ENCODE data around the gene FHIP2A. TPM values are rescaled to one million over a fixed set of nuclear protein-coding genes. Genes with fewer than 3 reads are reported as not detected.

Gene FHIP2A
- total RNA-seq, 1 experiment from 2014 or later = 15.3 TPM

DNA sequence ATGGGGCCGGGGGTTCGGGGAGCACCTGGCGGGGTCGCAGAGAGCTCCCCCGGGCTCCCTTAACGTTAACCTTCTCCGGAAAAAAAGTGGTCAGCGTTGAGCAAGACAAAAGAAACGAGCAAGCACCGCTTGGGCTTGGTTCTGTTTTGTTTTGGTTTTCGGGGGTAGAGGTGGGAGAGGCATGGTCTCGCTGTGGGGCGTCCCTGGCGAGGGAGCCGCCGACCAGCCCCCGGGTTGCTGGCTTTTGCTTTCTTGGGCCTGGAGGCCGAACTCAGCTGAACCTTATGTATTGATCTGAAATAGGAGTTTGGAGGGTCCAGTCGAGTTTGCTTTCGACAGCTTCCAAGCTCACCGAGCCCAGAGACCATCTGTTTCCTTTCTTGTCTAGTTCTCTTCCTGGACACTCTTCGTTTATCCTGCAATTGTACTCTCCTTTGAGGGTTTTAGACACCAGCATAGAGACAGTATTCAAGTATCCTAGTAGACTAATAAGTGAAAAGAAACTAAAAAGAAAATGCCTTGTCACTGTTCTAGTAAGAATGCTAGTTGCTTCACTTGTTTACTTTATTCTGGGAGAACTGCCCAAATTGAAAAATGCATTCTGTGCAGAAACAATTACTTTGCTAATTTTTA, 980 bp downstream of the FHIP2A start:
- H3K9me3 Mint-ChIP-seq (ENCODE audit: unreplicated experiment) = peaks cover 11% of the 10 kb centered on the region
- Histone ChIP-seq H3K27me3 (replicated peaks; ENCODE audit: control insufficient read depth, insufficient read depth, low read length) (no peaks in the 10 kb centered on the region), H3K9me3 (no peaks in the 10 kb centered on the region), H3K4me3 (ENCODE audit: low read depth, low read length) (peak overlapping the region; percentile 90), H3K4me1 (no peaks in the 10 kb centered on the region), H3K36me3 (ENCODE audit: control insufficient read depth, insufficient read depth, low read length) (no peaks in the 10 kb centered on the region)
- BruUV-seq (replicated peaks) = no TSS peak
- peaks cover 4% of the 10 kb centered on the region for H3K27me3 Mint-ChIP-seq (ENCODE audit: insufficient read depth, unreplicated experiment)
- H3K27ac Mint-ChIP-seq (ENCODE audit: unreplicated experiment) = peak overlapping the region; percentile 73
- TF ChIP-seq, protein P1, sequence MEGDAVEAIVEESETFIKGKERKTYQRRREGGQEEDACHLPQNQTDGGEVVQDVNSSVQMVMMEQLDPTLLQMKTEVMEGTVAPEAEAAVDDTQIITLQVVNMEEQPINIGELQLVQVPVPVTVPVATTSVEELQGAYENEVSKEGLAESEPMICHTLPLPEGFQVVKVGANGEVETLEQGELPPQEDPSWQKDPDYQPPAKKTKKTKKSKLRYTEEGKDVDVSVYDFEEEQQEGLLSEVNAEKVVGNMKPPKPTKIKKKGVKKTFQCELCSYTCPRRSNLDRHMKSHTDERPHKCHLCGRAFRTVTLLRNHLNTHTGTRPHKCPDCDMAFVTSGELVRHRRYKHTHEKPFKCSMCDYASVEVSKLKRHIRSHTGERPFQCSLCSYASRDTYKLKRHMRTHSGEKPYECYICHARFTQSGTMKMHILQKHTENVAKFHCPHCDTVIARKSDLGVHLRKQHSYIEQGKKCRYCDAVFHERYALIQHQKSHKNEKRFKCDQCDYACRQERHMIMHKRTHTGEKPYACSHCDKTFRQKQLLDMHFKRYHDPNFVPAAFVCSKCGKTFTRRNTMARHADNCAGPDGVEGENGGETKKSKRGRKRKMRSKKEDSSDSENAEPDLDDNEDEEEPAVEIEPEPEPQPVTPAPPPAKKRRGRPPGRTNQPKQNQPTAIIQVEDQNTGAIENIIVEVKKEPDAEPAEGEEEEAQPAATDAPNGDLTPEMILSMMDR (IDR thresholded peaks at IDR 0.05; ENCODE audit: insufficient read depth in 1 of 2, low read depth in 1 of 2, low read length in 1 of 2, severe bottlenecking in 1 of 2, unreplicated experiment in 1 of 2) = no peak
- peak overlapping the region; percentile 92 for H3K4me3 Mint-ChIP-seq (ENCODE audit: unreplicated experiment)
- CTCF ChIA-PET = interaction anchor here (0.6 to 1.6 kb wide), 5 partner anchors 15 to 518 kb away, joined by 3 to 13 read pairs (median 5); no protein-coding TSS in a partner anchor
- POLR2A ChIA-PET = no interaction called here
- H3K4me1 Mint-ChIP-seq (ENCODE audit: low read depth, unreplicated experiment) = peaks cover 13% of the 10 kb centered on the region
- DNase-seq = peak in 1 of 2 experiments; percentile 41
- intact Hi-C loops (cut with micrococcal nuclease; ENCODE audit: unreplicated experiment) = loop anchor here (5.0 kb wide), 1 partner anchor 55 kb away; no protein-coding TSS in a partner anchor
- H3K36me3 Mint-ChIP-seq (ENCODE audit: insufficient read depth, unreplicated experiment) = no peaks in the 10 kb centered on the region

- TSS peak; percentile 39 for BruUV-seq (replicated peaks)
- no peaks in the 10 kb centered on the region for H3K36me3 ChIP-seq (ENCODE audit: control insufficient read depth, insufficient read depth, low read length)
- no peaks in the 10 kb centered on the region for H3K4me1 ChIP-seq
- no peak for DNase-seq
- H3K4me3 Mint-ChIP-seq (ENCODE audit: unreplicated experiment) = peak overlapping the region; percentile 92
- TF ChIP-seq, protein P1 (IDR thresholded peaks at IDR 0.05; ENCODE audit: insufficient read depth in 1 of 2, low read depth in 1 of 2, low read length in 1 of 2, severe bottlenecking in 1 of 2, unreplicated experiment in 1 of 2) = no peak
- H3K27me3 ChIP-seq (replicated peaks; ENCODE audit: control insufficient read depth, insufficient read depth, low read length) = no peaks in the 10 kb centered on the region
- ChIA-PET POLR2A (no interaction called here), CTCF (interaction anchor here (1.6 kb wide), 1 partner anchor 115 kb away, joined by 5 read pairs; no protein-coding TSS in a partner anchor)
- H3K36me3 Mint-ChIP-seq (ENCODE audit: insufficient read depth, unreplicated experiment) = no peaks in the 10 kb centered on the region
- H3K9me3 Mint-ChIP-seq (ENCODE audit: unreplicated experiment) = peaks cover 11% of the 10 kb centered on the region
- peak overlapping the region; percentile 73 for H3K27ac Mint-ChIP-seq (ENCODE audit: unreplicated experiment)
- no peaks in the 10 kb centered on the region for H3K9me3 ChIP-seq
- peak overlapping the region; percentile 90 for H3K4me3 ChIP-seq (ENCODE audit: low read depth, low read length)
- H3K27me3 Mint-ChIP-seq (ENCODE audit: insufficient read depth, unreplicated experiment) = no peaks in the 10 kb centered on the region
- peaks cover 13% of the 10 kb centered on the region for H3K4me1 Mint-ChIP-seq (ENCODE audit: low read depth, unreplicated experiment)
- intact Hi-C loops (cut with micrococcal nuclease; ENCODE audit: unreplicated experiment) = loop anchor here (5.0 kb wide), 1 partner anchor 56 kb away; no protein-coding TSS in a partner anchor
These were observed 1.5 kb downstream of the FHIP2A start for GRCh38 chr10:114823077-114823463.

- Mint-ChIP-seq H3K36me3 (ENCODE audit: insufficient read depth, unreplicated experiment) (no peaks in the 10 kb centered on the region), H3K27ac (ENCODE audit: unreplicated experiment) (no peak overlapping the region), H3K4me1 (ENCODE audit: low read depth, unreplicated experiment) (peaks cover 21% of the 10 kb centered on the region), H3K4me3 (ENCODE audit: unreplicated experiment) (no peak overlapping the region), H3K9me3 (ENCODE audit: unreplicated experiment) (peaks cover 11% of the 10 kb centered on the region), H3K27me3 (ENCODE audit: insufficient read depth, unreplicated experiment) (no peaks in the 10 kb centered on the region)
- Histone ChIP-seq H3K4me3 (ENCODE audit: low read depth, low read length) (no peak overlapping the region), H3K27me3 (replicated peaks; ENCODE audit: control insufficient read depth, insufficient read depth, low read length) (no peaks in the 10 kb centered on the region), H3K4me1 (peaks cover 8% of the 10 kb centered on the region), H3K9me3 (no peaks in the 10 kb centered on the region), H3K36me3 (ENCODE audit: control insufficient read depth, insufficient read depth, low read length) (no peaks in the 10 kb centered on the region)
- intact Hi-C loops (cut with micrococcal nuclease; ENCODE audit: unreplicated experiment) = loop anchor here (5.0 kb wide), 1 partner anchor 57 kb away; no protein-coding TSS in a partner anchor
- CTCF ChIA-PET = no interaction called here
- POLR2A ChIA-PET = no interaction called here
- DNase-seq = no peak
- TF ChIP-seq, protein P1 (IDR thresholded peaks at IDR 0.05; ENCODE audit: insufficient read depth in 1 of 2, low read depth in 1 of 2, low read length in 1 of 2, severe bottlenecking in 1 of 2, unreplicated experiment in 1 of 2) = no peak
- BruUV-seq (replicated peaks) = no TSS peak
These were observed 2.8 kb downstream of the FHIP2A start for GRCh38 chr10:114824391-114824790.

All from Caco-2 (cell line).